ENCODE results near the gene STUM.
A peak's percentile ranks its signal among the peaks of the same experiment; 100 is the strongest.

Gene STUM

DNA sequence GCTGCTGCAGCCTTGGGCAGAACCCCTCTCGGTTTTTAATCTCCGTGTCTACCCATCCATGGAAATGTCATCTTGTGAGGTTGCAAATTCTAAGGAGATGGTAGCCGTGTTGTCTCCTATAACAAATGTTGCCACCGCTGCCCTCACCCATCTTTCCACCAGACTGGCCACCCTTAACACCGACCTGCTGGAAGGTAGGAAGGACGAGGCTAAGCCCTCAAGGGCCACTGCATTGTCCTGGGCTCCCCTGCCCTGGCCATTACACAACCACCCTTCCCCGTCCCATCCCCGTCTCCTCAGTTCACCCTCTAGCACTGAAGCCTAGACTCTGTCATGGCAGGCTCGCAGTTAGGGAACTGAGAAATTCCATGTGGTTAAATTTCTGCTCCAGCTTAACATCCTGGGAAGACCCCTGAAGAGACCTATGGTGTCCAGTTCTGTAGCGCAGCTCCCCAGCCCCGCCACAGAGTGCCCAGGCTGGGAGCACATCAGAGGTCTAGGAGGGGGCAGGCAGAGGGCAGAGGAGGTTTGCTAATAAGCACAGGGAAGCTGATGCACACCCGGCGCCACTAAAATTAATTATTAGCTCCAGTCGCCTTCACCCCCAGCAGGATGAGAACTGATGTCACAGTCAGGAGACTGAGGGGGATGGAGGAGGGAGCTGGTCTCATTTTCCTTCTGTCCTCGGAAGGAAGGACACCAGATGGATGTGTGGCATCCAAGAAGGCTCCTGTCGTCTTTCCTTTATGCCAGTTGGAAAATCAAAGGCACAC lies 38.3 kb downstream of the STUM start:
- H3K4me3 ChIP-seq (replicated peaks in 1 of 2; ENCODE audit: low read depth in 2 of 2, low read length in 2 of 2): no peak overlapping the region
- TF ChIP-seq, protein P1, sequence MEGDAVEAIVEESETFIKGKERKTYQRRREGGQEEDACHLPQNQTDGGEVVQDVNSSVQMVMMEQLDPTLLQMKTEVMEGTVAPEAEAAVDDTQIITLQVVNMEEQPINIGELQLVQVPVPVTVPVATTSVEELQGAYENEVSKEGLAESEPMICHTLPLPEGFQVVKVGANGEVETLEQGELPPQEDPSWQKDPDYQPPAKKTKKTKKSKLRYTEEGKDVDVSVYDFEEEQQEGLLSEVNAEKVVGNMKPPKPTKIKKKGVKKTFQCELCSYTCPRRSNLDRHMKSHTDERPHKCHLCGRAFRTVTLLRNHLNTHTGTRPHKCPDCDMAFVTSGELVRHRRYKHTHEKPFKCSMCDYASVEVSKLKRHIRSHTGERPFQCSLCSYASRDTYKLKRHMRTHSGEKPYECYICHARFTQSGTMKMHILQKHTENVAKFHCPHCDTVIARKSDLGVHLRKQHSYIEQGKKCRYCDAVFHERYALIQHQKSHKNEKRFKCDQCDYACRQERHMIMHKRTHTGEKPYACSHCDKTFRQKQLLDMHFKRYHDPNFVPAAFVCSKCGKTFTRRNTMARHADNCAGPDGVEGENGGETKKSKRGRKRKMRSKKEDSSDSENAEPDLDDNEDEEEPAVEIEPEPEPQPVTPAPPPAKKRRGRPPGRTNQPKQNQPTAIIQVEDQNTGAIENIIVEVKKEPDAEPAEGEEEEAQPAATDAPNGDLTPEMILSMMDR (IDR thresholded peaks at IDR 0.05; ENCODE audit: low read depth, low read length): no peak
- no peak for DNase-seq (ENCODE audit: low read depth in 2 of 2)

DNA sequence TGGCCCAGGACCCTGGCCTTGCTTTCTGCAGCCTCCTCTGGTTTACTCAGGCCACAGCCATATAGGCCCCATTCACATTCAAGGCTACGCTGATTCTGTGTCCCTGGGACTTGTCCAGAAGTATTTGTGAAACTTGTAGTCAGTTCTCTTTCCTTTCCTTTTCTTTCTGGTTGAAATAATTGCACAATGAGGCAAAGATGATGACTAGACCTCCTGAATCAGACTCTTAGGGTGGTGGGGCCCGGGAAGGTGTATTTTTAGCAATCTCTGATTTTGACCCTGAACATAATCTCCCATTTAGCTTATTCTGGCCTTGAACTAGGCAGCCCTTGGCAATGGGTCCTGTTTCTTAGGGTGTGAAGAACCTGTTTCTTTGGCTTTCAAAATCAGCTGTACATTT lies 39.9 kb downstream of the STUM start:
- peak; percentile 54 to 72 for DNase-seq (ENCODE audit: low read depth in 2 of 2)
- no peak overlapping the region for H3K4me3 ChIP-seq (replicated peaks in 1 of 2; ENCODE audit: low read depth in 2 of 2, low read length in 2 of 2)
- TF ChIP-seq, protein P1 (IDR thresholded peaks at IDR 0.05; ENCODE audit: low read depth, low read length): no peak

DNA sequence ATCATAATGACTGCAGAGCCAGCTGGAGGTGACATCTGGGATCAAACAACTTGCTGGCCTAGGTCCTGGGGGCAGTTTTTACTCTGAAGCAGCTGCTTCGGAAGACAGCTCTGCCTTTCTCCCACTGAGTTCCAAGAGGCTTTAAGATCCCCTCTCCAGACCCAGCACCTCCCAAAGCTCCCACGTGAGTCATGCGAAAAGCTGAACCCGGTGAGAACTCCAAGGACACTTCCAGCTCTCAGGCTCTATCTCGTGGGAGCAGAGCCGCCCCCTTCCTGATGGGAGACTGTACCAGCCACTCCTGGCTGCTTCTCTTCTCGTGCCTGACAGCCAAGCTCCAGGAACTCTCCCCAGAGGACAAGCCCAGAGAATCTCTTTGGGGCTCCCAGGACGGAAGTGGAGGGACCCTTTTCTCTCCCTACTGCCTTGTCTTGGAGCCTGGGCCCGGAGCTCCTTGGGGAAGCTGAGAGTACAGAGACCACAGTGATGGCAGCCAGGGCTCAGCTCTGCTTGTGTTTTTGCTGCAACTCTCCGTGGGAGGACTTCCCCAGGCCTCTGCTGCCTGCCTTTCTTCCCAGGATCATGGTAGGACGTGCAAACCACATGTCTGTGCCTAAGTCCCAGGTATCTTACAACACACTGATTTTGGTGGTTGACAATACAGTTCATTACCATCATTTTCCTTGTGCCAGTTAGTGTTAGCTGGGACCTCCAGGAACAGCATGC lies 40.6 kb downstream of the STUM start:
- TF ChIP-seq, protein P1 (IDR thresholded peaks at IDR 0.05; ENCODE audit: low read depth, low read length): no peak

DNA sequence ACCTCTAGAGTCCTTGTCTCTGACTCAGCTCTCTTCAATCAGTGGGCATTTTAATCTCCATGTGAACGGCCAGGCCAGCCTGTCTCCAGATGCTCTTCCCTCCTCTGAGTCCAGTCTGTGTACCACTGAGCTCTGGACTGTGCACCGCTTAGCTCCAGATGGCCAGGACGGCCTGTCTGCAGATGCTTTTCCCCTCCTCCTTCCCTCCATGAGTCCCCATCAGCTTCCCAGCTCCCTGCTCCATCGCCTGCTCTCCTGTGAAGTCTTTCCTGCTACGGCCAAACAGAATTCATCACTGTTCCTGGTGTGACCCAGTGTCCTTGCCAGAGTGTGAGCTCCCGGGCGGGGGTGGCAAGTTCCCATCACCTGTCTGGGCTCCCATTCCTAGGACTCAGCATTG lies 42.0 kb downstream of the STUM start:
- no peak for DNase-seq (ENCODE audit: low read depth in 2 of 2)
- H3K4me3 ChIP-seq (replicated peaks in 1 of 2; ENCODE audit: low read depth in 2 of 2, low read length in 2 of 2): no peak overlapping the region
- TF ChIP-seq, protein P1 (IDR thresholded peaks at IDR 0.05; ENCODE audit: low read depth, low read length): no peak

More for the DNA sequence above, 40.6 kb downstream of the STUM start:
- no peak overlapping the region for H3K4me3 ChIP-seq (replicated peaks in 1 of 2; ENCODE audit: low read depth in 2 of 2, low read length in 2 of 2)
- DNase-seq (ENCODE audit: low read depth in 2 of 2): peak; percentile 45 to 50

DNA sequence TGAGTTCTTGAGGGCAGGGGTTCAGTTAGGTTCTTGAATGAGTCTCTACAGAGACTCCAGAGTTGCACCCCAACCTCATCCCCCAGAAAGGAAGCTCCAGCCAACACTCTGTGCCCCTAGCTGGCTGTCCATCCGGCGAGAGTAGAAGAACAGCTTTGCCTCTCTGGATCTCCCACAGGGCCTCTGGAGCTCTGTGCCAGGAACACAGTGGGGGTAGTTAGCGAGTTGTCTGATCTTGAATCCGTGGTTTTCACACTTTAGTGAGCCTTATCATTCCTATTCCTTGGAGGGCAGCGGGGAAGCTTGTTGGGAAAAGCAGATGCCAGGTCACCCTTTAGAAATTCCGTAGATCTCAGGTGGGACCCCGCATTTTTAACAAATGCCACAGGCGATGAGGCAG lies 45.0 kb downstream of the STUM start:
- DNase-seq (ENCODE audit: low read depth in 2 of 2): no peak
- H3K4me3 ChIP-seq (replicated peaks in 1 of 2; ENCODE audit: low read depth in 2 of 2, low read length in 2 of 2): no peak overlapping the region
- TF ChIP-seq, protein P1 (IDR thresholded peaks at IDR 0.05; ENCODE audit: low read depth, low read length): no peak

DNA sequence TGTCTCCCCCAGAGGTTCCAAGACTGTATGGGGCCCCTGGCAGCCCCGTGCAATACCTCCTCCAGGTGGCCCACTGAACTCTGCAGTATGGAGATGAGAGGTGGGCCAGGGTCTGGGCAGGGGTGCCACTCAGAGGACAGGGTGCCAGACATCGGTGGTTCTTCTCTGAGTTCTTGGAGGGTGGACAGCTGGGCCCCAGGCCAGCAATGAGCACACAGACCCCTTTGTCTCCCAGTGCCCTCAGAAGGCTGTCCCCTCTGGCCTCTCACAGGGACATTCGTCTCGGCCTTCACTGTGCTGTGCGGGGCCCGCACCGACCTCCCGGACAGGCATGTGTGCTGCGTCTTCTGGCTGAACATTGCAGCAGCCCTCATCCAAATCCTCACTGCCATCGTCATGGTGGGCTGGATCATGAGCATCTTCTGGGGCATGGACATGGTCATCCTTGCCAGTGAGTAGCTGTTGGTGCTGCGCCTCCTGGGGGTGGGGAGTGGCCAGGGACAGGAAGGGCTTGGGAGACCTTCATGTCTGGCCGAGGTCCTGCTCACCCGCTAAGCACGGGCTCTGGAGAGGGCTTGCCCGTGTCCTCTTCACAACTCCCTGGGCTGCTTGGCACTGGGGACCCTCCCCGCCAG lies 48.1 kb downstream of the STUM start:
- no peak for DNase-seq (ENCODE audit: low read depth in 2 of 2)
- no peak overlapping the region for H3K4me3 ChIP-seq (replicated peaks in 1 of 2; ENCODE audit: low read depth in 2 of 2, low read length in 2 of 2)
- TF ChIP-seq, protein P1 (IDR thresholded peaks at IDR 0.05; ENCODE audit: low read depth, low read length): no peak

Measured in cardiac fibroblast (primary cell).